Measurements from ENCODE around the gene RCSD1. TPM values are rescaled to one million over a fixed set of nuclear protein-coding genes. Genes with fewer than 3 reads are reported as not detected.

RCSD1 gene
- total RNA-seq, 1 donor from 2014 or later = 0.98 TPM

DNA sequence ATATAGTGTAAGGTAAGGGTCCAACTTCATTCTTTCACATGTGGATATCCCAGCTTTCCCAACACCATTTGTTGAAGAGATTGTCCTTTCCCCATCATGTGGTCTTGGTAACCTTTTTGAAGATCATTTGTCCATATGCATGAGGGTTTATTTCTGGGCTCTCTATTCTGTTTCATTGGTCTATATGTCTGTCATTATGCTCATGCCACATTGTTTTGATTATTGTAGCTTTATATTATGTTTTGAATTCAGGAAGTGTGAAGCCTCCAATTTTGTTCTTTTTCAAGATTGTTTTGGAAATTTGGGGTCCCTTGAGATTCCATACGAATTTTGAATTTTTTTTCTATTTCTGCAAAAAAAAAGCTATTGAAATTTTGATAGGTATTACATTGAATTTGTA is 15.2 kb upstream of the RCSD1 start:
- H3K4me2 ChIP-seq (ENCODE audit: low read length) = no peak overlapping the region
- FAIRE-seq (no peak), DNase-seq (ENCODE audit: low read depth) (no peak)
- no peaks in the 10 kb centered on the region for H3K79me2 ChIP-seq (ENCODE audit: insufficient read depth, low read length)
- Mint-ChIP-seq H3K27me3 (ENCODE audit: low read depth, unreplicated experiment) (peaks cover 3% of the 10 kb centered on the region), H3K4me3 (ENCODE audit: unreplicated experiment) (no peak overlapping the region), H3K9me3 (ENCODE audit: unreplicated experiment) (peaks cover 1% of the 10 kb centered on the region), H3K36me3 (ENCODE audit: low read depth, unreplicated experiment) (no peaks in the 10 kb centered on the region), H3K27ac (ENCODE audit: unreplicated experiment) (no peak overlapping the region), H3K4me1 (ENCODE audit: low read depth, unreplicated experiment) (peaks cover 14% of the 10 kb centered on the region)
- H3K9ac ChIP-seq (ENCODE audit: low read length) = no peak overlapping the region
- peaks cover 4% of the 10 kb centered on the region for H3K27me3 ChIP-seq (ENCODE audit: insufficient read depth, low read length)
- TF ChIP-seq, protein P1, sequence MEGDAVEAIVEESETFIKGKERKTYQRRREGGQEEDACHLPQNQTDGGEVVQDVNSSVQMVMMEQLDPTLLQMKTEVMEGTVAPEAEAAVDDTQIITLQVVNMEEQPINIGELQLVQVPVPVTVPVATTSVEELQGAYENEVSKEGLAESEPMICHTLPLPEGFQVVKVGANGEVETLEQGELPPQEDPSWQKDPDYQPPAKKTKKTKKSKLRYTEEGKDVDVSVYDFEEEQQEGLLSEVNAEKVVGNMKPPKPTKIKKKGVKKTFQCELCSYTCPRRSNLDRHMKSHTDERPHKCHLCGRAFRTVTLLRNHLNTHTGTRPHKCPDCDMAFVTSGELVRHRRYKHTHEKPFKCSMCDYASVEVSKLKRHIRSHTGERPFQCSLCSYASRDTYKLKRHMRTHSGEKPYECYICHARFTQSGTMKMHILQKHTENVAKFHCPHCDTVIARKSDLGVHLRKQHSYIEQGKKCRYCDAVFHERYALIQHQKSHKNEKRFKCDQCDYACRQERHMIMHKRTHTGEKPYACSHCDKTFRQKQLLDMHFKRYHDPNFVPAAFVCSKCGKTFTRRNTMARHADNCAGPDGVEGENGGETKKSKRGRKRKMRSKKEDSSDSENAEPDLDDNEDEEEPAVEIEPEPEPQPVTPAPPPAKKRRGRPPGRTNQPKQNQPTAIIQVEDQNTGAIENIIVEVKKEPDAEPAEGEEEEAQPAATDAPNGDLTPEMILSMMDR (IDR thresholded peaks at IDR 0.05; ENCODE audit: insufficient read depth, low read depth, low read length) = no peak
- no peak for TF ChIP-seq EZH2 (IDR thresholded peaks at IDR 0.05; ENCODE audit: insufficient read depth, low read length)
- H3K4me1 ChIP-seq (ENCODE audit: insufficient read depth, low read length) = peaks cover 7% of the 10 kb centered on the region
- H3K36me3 ChIP-seq (ENCODE audit: insufficient read depth, low read length) = no peaks in the 10 kb centered on the region
- H3K9me3 ChIP-seq (ENCODE audit: insufficient read depth, low read depth, low read length) = no peaks in the 10 kb centered on the region
- no peaks in the 10 kb centered on the region for H4K20me1 ChIP-seq (ENCODE audit: insufficient read depth, low read length)
- H3K27ac ChIP-seq (ENCODE audit: low read depth, low read length) = no peak overlapping the region
- H3K4me3 ChIP-seq (ENCODE audit: insufficient read depth, low read depth, low read length) = no peak overlapping the region
- no peak overlapping the region for H2AFZ ChIP-seq (ENCODE audit: low read depth, low read length)

- FAIRE-seq = no peak
- Histone ChIP-seq H3K36me3 (ENCODE audit: insufficient read depth, low read length) (no peaks in the 10 kb centered on the region), H3K9me3 (ENCODE audit: insufficient read depth, low read depth, low read length) (no peaks in the 10 kb centered on the region), H2AFZ (ENCODE audit: low read depth, low read length) (no peak overlapping the region), H3K27me3 (ENCODE audit: insufficient read depth, low read length) (no peaks in the 10 kb centered on the region), H3K27ac (ENCODE audit: low read depth, low read length) (no peak overlapping the region), H3K79me2 (ENCODE audit: insufficient read depth, low read length) (no peaks in the 10 kb centered on the region), H3K4me1 (ENCODE audit: insufficient read depth, low read length) (peaks cover 7% of the 10 kb centered on the region), H3K9ac (ENCODE audit: low read length) (no peak overlapping the region), H3K4me3 (ENCODE audit: insufficient read depth, low read depth, low read length) (no peak overlapping the region), H3K4me2 (ENCODE audit: low read length) (no peak overlapping the region), H4K20me1 (ENCODE audit: insufficient read depth, low read length) (no peaks in the 10 kb centered on the region)
- DNase-seq (ENCODE audit: low read depth) = no peak
- TF ChIP-seq, protein P1 (IDR thresholded peaks at IDR 0.05; ENCODE audit: insufficient read depth, low read depth, low read length) = no peak
- TF ChIP-seq EZH2 (IDR thresholded peaks at IDR 0.05; ENCODE audit: insufficient read depth, low read length) = no peak
- H3K4me1 Mint-ChIP-seq (ENCODE audit: low read depth, unreplicated experiment) = peaks cover 14% of the 10 kb centered on the region
- H3K4me3 Mint-ChIP-seq (ENCODE audit: unreplicated experiment) = no peak overlapping the region
- H3K36me3 Mint-ChIP-seq (ENCODE audit: low read depth, unreplicated experiment) = no peaks in the 10 kb centered on the region
- H3K9me3 Mint-ChIP-seq (ENCODE audit: unreplicated experiment) = peaks cover 1% of the 10 kb centered on the region
- no peak overlapping the region for H3K27ac Mint-ChIP-seq (ENCODE audit: unreplicated experiment)
- peaks cover 8% of the 10 kb centered on the region for H3K27me3 Mint-ChIP-seq (ENCODE audit: low read depth, unreplicated experiment)
These were observed 13.5 kb upstream of the RCSD1 start for GRCh38 chr1:167616521-167616920.

Measured in astrocyte (in vitro differentiated cells and primary cell).